Left lung (tissue), 10 donors: ENCODE measurements around the gene BAHCC1. TPM values are rescaled to one million over a fixed set of nuclear protein-coding genes. Genes with fewer than 3 reads are reported as not detected.
"Not testable (repeated sequence)": the region's sequence is repeated elsewhere in the genome, so short reads cannot be mapped to it uniquely, and the experiment has no call there.

Source experiments
- ATAC-seq: fragments of 200-7000 bp; cut with Tn5 transposase; one replicate; pipeline ENCODE4 v1.9.1; 2020; ENCODE audit warnings: moderate library complexity
- DNase-seq, 4 donors: peaks; one replicate each; pipeline ENCODE4 v3.0.0-alpha.2; 2013 to 2020
- H3K27ac ChIP-seq, 2 donors: fragments of 200-600 bp; sonication (generic) in 1 of 2; one replicate each; pipeline versions ENCODE4 v1.5.0 to v1.8.0; 2020 to 2021
- H3K27me3 ChIP-seq, 2 donors: fragments of 200-600 bp; sonication (generic) in 1 of 2; one replicate each; pipeline versions ENCODE4 v1.5.0 to v1.8.0; 2020 to 2021
- H3K36me3 ChIP-seq, 2 donors: fragments of 200-600 bp; sonication (generic) in 1 of 2; one replicate each; pipeline versions ENCODE4 v1.5.0 to v1.8.0; 2020 to 2021
- H3K4me1 ChIP-seq, 2 donors: fragments of 200-600 bp; one replicate each; pipeline ENCODE4 v1.8.0; 2021
- H3K4me3 ChIP-seq, 2 donors: fragments of 200-600 bp; sonication (generic) in 1 of 2; one replicate each; pipeline versions ENCODE4 v1.5.0 to v1.8.0; 2020 to 2021; ENCODE audit warnings: mild to moderate bottlenecking in 1 of 2
- H3K9me3 ChIP-seq, 2 donors: fragments of 200-600 bp; sonication (generic) in 1 of 2; one replicate each; pipeline versions ENCODE4 v1.5.0 to v1.8.0; 2020 to 2021
- intact Hi-C, 2 donors: fragments of 100-400 bp; cut with DNase I; formaldehyde crosslinking; loops; one replicate each; pipeline versions ENCODE4 v1.11.2 to v1.14.2; 2022
- polyA plus RNA-seq, 6 donors: library from polyadenylated mRNA; unstranded; fragments of 120-200 nt; gene quantifications; one replicate each; pipeline ENCODE4 v1.2.1, GENCODE V29; 2013; ENCODE audit not compliant: insufficient read length in 6 of 6
- total RNA-seq, 2 donors: library from RNA; stranded (reverse); fragmentation: NEBNext Ultra II Directional; extraction: Animal tissue kit (Norgen Biotek cat#: 25700); gene quantifications; one replicate each; pipeline ENCODE4 v1.2.1, GENCODE V29; 2021
- TF ChIP-seq, protein P1 (sequence below), 2 donors: fragments of 200-600 bp; sonication (generic) in 1 of 2; IDR thresholded peaks; one replicate each; pipeline versions ENCODE4 v1.5.0 to v1.8.0; 2021; ENCODE audit warnings: antibody characterized with exemption in 2 of 2
- donor health status: DM: no; HTN: yes; CAD: no.
- donor health status: DM: no; HTN: no; CAD: no.

Gene BAHCC1
- total and polyA plus RNA-seq, 8 donors: 13.6 to 28.5 (median 21.4) TPM

DNA sequence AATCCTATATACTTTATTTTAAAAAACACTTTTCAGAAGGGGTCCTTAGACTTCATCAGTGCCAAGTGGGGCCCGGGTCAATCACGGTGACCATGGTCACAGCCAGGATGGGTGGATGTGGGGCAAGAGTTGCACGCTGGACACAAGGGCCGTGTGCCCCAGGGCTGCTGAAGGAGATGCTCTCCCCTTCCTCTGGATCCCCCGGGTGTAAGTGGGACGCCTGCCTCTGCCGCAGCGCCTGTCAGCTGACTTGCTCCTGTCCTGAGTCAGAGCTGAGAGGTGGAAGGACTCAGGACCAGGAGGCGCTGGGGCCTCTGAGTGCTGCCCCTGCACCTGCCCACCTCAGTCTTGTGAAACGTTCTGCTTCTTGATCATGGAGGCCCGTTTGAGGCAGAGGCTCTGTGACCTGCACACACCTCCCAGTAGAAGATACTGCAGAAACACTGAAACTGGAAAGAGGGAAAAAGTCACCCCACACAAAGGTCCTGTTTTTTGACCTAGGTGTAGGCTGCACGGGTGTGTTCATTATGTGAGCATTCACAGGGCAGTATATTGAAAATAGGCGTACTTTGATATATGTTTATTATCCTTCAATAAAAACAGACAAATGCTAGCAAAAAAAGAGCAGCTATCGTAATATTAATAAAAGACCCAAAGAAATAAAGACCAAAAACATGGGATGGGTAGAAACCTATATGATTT is 40.9 kb upstream of the BAHCC1 start:
- intact Hi-C loops: no loop called here
- TF ChIP-seq, protein P1, sequence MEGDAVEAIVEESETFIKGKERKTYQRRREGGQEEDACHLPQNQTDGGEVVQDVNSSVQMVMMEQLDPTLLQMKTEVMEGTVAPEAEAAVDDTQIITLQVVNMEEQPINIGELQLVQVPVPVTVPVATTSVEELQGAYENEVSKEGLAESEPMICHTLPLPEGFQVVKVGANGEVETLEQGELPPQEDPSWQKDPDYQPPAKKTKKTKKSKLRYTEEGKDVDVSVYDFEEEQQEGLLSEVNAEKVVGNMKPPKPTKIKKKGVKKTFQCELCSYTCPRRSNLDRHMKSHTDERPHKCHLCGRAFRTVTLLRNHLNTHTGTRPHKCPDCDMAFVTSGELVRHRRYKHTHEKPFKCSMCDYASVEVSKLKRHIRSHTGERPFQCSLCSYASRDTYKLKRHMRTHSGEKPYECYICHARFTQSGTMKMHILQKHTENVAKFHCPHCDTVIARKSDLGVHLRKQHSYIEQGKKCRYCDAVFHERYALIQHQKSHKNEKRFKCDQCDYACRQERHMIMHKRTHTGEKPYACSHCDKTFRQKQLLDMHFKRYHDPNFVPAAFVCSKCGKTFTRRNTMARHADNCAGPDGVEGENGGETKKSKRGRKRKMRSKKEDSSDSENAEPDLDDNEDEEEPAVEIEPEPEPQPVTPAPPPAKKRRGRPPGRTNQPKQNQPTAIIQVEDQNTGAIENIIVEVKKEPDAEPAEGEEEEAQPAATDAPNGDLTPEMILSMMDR (IDR thresholded peaks at IDR 0.05): no peak
- H3K27ac ChIP-seq: no peak overlapping the region
- ATAC-seq (no peak), DNase-seq (no peak)
- H3K27me3 ChIP-seq: no peaks in the 10 kb centered on the region
- no peak overlapping the region for H3K4me3 ChIP-seq
- no peaks in the 10 kb centered on the region for H3K36me3 ChIP-seq
- no peaks in the 10 kb centered on the region for H3K9me3 ChIP-seq
- peaks cover 3 to 14% of the 10 kb centered on the region in 2 donors for H3K4me1 ChIP-seq

DNA sequence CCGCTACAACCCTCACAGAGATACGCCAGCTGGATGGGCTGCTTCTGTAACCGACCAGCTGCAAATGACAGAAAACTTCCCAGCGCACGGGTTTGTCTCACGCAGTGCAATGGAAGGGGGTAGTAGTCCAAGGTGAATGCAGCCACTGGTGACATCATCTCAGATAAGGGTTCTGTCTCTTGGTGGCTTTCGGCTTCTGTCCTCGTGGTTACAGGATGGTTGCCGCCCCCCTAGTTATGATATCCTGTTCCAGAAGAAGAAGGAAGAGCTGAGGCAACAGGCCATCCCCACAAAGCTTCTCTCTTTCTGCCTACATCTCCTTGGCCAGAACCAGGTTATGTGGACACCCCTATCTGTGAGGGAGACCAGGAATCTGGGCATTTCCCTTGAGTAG is 40.3 kb upstream of the BAHCC1 start:
- Histone ChIP-seq H3K36me3 (no peaks in the 10 kb centered on the region), H3K27me3 (no peaks in the 10 kb centered on the region), H3K4me3 (no peak overlapping the region), H3K9me3 (no peaks in the 10 kb centered on the region), H3K4me1 (peaks cover 3 to 9% of the 10 kb centered on the region in 2 donors), H3K27ac (no peak overlapping the region)
- intact Hi-C loops: no loop called here
- DNase-seq (no peak), ATAC-seq (no peak)
- TF ChIP-seq, protein P1 (IDR thresholded peaks at IDR 0.05): no peak

DNA sequence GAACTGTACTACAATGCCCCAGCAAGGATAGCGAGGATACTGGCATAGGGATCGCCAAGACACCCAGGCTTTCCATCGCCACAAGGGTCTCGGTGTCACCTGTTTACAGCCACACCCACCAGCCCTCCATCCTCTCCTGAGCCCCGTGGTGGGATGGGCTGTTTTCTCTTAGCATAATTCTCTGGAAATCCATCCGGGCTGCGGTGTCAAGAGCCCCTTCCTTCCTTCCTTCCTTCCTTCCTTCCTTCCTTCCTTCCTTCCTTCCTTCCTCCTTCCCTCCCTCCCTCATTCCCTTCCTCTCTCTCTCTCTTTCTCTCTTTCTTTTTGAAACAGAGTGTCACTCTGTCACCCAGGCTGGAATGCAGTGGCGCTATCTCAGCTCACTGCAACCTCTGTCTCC is 36.0 kb upstream of the BAHCC1 start:
- H3K36me3 ChIP-seq: no peaks in the 10 kb centered on the region
- TF ChIP-seq, protein P1 (IDR thresholded peaks at IDR 0.05): no peak
- H3K4me3 ChIP-seq: no peak overlapping the region
- H3K27me3 ChIP-seq: peaks cover 0 to 16% of the 10 kb centered on the region in 2 donors
- no peak overlapping the region for H3K27ac ChIP-seq
- ATAC-seq: no peak
- H3K4me1 ChIP-seq: peaks cover 0 to under 1% of the 10 kb centered on the region in 2 donors
- intact Hi-C loops: no loop called here
- DNase-seq: no peak
- no peaks in the 10 kb centered on the region for H3K9me3 ChIP-seq

DNA sequence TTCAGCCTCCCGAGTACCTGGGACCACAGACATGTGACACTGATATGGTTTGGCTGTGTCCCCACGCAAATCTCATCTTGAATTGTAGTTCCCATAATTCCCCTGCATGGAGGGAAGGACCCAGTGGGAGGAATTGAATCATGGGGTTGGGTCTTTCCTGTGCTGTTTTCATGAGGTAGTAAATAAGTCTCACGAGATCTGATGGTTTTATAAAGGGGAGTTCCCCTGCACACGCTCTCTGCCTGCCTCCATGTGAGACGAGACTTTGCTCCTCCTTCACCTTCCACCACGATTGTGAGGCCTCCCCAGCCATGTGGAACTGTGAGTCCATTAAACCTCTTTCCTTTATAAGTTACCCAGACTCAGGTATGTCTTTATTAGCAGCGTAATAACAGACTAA is 33.3 kb upstream of the BAHCC1 start:
- H3K36me3 ChIP-seq, H3K4me3 ChIP-seq, DNase-seq, H3K27ac ChIP-seq, ATAC-seq, intact Hi-C loops, H3K9me3 ChIP-seq: not testable (repeated sequence)
- Histone ChIP-seq H3K4me1 (peaks cover 11 to 21% of the 10 kb centered on the region in 2 donors), H3K27me3 (peaks cover 0 to 44% of the 10 kb centered on the region in 2 donors)

DNA sequence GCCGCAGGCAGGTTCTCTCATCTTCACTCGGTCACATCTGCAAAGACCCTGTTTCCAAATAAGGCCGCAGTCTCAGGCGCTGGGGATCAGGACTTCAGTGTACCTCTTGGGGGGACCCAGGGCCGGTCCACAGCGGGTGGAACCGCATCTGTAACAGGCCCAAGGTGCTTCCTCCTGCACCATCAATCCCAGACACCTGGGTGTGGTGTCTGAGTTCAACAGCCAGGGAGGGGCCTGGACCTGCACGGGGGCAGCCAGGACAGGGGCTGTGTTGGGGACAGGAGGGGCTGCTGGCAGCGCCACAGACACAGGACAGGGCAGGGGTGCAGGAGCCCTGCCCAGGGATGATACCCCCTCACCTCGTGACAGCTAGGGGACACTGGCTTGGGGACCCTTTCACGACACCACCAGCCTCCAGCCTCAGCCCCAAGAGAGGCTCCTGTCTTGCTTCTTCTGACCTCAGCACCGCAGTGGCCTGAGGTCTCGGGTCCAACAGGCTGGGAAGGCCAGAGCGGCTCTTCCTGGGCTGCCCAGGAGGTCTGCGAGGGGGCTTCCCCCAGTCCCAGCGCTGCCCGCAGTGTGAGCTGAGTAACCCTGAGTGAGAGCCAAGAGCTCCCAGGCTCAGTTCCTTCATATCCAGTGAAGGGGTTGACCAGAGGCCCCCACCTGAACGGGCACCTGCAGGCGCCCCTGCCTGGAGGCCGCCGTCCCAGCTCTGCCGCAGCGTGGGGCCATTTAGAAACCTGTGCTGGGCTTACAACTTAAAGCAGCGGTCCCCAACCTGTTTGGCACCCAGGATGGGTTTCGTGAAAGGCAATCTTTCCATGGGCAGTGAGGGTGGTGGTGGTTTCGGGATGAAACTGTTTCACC is 30.7 kb upstream of the BAHCC1 start:
- Histone ChIP-seq H3K4me1 (peaks cover 11 to 21% of the 10 kb centered on the region in 2 donors), H3K9me3 (no peaks in the 10 kb centered on the region), H3K4me3 (no peak overlapping the region), H3K27ac (peak overlapping the region in 1 of 2 donors; percentile 80), H3K27me3 (peaks cover 0 to 48% of the 10 kb centered on the region in 2 donors), H3K36me3 (no peaks in the 10 kb centered on the region)
- intact Hi-C loops: no loop called here
- ATAC-seq (peak; percentile 1), DNase-seq (no peak)
- TF ChIP-seq, protein P1 (IDR thresholded peaks at IDR 0.05): no peak
